GM21423 (cell line): ENCODE results near the gene ZNF511.
A peak's percentile ranks its signal among the peaks of the same experiment; 100 is the strongest.

Experiments used
- ATAC-seq: cut with Tn5 transposase; IDR thresholded peaks from one replicate; pipeline ENCODE4 v1.9.1; 2021; ENCODE audit warnings: mild to moderate bottlenecking, moderate library complexity; ENCODE audit not compliant: unreplicated experiment

The ZNF511 gene

DNA sequence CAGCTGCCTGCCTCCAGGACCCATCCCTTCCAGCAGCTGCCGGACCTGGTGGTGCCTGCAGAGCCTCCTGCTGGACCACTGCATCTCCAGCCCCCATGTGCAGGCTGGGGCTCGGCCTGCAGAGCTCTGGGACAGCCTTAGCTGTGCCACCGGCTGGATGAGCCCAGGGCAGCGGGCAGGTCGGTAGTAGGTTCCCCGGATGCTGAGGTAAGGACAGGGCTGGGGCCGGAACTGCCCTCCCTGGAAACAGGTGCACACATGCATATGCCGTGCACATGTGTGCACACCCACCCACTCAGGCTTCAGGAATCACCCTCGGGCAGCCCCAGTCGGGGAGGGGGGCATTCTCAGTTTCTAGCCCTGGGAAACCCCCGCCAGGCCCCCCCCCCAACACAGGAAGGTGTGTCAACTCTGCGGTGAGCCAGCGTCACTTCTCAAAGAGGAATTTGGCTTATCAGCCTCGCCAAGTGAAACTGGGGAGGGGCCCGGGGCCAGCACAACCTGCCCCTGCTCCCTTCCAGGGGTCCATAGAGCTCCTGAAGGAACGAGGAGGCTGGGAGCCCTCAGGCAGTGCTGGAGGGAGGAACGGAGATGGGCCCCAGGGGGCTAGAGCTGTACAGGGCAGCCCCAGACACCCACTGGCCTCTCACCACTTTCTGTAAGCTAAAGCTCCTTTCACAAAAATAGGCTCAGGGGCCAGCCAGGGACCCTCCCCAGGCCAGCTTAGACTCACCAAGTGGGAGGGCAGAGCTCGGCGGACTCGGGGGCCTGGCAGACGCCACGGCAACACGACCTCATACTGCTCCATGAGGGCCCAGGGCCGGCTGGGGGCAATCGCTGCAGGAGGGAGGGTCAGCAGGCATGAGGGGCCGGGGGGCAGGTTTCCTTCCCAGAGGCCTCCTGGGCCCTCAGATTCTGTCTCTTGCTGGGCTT, 33.7 kb upstream of the ZNF511 start:
- peak; percentile 63 for ATAC-seq

DNA sequence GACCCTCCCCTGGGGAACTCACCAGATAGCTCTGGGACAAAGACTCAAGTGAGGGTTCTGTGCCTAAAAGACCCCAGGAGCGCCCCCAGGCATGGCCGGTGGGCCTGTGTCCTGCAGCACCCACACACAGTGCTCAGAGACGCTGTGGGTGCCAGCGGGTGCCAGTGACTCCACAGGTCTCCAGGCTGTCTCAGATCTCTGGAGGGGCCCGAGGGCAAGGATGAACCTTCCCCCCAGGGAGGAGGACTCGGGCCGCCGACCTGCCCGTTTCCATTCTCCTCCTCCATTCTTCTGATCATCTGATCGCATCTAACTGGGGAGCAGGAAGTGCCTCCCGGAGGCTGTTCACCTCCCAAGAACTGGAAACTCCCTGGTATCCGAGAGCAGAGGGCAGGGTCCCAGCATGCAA, 33.0 kb upstream of the ZNF511 start:
- peak; percentile 23 for ATAC-seq

DNA sequence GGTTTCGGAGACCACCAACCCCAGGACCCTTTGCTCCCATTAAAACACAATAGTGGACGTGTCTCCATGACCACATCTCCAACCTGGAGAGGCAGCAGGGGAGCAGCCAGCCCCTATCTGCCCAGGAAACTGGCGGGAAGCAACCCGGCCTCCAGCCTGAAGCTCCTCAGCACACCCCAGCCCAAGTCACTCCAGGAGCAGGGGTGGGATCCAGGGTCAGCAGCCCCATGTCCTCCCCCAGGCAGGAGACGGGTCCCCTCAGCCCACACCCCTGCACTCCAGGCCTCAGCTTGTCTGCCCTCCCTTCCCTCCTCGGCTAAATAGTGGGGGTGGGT, 32.6 kb upstream of the ZNF511 start:
- ATAC-seq: peak; percentile 1

DNA sequence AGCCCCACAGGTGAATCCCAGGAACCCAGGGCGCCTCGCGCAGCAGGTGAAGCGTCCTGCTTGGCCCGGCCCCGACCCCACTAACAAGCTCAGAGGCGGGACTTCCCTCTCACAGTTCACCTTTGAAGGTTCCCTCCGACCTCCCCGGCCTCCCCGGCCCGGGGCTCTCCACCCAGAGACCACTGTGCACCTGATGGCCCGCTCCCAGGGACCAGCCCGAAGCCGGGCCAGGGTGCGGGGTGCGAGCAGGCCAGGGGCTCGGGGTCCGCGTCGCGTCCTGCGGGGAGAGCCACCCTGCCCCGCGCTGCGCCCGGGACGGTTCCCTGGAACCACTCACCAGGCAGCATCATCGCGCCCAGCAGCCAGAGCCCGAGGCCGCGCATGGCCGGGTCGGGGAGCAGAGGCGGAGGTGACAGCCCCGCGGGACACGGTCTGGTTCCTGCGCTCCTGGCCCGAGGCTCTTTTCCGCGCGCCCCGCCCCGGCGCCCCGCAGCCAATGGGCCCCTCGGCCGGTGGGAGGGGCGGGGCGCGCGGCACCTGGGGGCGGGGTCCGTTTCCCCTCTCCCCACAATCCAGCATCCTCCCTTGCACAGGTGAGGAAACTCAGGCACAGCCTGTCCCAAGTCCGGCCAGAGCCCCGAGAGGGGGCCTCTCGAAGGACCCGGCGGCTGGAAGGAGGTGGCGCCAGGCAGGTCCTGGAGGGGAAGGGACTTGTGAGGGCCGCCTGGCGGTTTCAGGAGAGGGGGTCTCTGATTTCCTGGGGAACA, 32.1 kb upstream of the ZNF511 start, which contains the start of gene ADAM8:
TSS of gene ADAM8 (minus strand) at position 434 of the 767 bp plus-strand sequence. CDS start at position 383, 51 bp downstream.
- peak; percentile 40 for ATAC-seq

DNA sequence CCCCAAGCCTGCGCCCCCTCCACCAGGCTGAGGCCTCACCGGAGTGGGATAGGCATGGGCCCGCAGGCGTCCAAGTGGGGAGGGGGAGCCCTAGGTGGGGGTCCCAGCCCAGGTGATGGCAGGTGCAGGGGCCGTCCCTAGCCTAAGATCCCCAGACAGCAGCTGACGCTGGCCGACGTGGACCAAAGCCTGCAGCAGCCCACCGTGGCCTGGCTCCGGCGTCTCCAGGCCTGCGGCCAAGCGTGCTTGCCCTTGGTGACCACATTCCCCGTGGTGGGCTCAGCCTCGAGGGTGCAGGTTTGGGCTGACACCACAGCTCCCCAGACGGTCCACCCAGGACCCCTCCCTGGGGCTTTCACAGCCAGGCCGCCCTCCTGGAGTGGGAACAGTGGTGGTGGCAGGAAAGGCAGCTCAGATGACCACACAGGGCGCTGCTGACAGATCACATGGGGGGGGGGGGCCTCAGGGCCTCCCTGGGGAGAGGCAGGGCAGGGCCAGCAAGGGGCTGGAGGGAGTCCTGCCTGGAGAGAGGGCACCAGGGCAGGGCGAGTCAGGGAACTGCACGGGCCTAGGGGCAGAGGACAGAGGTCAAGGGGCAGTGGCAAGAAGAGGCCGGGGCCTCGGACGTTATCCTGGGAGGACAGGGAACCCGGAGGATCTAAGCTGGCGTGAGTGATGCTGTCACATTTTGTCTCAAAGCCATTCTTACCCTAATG, 31.3 kb upstream of the ZNF511 start:
- ATAC-seq: no peak

DNA sequence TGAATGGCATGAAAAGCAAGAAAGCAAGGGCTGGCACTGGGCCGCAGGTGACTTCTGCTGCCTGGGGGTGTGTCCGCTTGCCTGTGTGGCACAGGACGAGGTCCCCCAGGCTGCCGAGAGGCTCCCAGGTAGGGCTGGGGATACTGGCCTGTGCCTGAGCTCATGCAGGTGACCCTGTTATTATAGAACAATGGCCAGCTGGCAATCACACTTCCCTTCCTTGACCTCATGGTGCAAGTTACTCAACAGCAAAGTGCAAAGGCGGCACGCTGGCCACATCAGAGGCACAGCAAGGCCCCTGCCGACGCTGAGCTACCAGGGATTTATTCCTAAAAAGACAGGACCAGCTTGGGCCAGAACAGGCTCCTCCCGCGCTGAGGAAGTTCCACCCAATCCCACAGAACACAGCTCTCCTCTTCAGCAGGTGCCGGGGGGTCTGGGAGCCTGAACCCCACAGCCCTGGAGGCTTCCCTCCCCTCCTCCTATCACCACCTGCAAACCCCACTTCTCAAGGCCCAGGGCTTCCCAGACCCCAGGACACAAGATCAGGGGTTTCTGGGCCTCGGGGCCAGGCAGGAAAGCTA, 30.6 kb upstream of the ZNF511 start:
- no peak for ATAC-seq

DNA sequence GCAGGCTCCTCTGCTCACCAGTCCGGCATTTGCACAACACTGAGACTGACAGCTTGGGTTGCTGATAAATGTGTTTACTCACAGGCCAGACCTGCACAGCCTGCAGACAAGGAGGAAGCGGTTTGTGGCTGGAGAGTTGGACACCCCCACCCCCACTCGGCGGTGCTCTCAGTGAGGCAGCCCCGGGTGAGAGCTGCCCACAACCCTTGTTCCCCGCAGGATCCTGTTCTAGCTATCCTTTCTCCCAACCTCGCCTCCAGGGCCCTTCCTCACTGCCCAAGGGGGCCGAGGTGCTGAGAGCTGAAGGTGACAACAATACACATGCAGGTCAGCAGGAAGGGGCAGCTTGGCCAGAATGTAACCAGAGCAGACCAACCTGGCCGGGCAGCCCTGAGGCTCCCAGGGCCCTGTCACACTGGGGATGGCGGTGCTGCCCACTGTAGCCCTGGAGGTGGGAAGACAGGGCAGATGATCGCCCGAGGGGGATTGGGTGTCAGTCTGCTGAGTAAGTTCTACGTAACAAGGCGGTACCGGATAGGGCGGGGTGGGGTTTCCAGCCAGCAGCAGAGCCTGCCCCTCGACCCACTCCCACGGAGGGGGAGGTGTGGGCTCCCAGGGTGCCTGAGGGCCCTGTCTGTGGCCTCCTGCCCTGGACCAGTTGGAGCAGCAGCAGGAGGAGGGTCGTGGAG, 30.0 kb upstream of the ZNF511 start:
- ATAC-seq: peak; percentile 37

DNA sequence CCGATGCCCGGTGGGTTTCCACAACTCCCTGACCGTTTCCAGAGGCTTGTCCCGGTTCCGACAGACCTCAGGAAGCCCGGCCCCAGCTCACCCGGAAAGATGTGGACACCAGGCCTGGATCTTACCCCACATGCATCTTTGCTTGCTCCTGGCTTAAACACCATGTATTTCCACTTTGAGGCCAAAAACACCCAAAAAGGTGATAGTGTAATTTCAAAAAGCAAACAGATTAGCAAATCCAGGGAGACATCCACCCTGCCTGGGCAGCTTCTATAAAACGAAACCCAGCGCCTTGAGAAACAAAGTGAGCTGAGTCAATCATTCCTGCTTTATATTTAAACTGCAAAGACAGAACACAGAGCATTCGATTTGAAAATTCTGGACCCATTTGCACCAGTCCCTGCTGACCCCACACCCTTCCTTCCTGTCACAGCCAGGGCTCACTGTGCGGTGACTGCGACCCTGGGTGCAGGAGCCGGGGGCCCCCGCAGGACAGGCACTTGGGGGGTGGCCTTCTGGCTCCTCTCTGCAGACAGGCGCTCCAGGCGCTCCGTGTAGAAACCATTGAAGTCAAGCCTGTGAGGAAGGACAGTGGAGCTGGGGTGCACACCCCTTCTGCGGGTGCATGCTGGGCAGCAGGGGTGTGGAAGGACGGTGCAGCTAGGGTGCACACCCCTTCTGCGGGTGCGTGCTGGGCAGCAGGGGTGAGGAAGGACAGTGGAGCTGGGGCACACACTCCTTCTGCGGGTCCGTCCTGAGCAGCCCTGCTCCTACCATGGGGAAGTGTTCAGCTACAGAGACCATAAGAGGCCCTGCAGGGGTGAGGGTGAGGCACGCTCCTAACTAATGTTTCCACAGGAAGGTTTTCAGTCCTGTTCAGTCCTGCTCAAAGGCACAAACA, 29.1 kb upstream of the ZNF511 start:
- ATAC-seq: no peak

DNA sequence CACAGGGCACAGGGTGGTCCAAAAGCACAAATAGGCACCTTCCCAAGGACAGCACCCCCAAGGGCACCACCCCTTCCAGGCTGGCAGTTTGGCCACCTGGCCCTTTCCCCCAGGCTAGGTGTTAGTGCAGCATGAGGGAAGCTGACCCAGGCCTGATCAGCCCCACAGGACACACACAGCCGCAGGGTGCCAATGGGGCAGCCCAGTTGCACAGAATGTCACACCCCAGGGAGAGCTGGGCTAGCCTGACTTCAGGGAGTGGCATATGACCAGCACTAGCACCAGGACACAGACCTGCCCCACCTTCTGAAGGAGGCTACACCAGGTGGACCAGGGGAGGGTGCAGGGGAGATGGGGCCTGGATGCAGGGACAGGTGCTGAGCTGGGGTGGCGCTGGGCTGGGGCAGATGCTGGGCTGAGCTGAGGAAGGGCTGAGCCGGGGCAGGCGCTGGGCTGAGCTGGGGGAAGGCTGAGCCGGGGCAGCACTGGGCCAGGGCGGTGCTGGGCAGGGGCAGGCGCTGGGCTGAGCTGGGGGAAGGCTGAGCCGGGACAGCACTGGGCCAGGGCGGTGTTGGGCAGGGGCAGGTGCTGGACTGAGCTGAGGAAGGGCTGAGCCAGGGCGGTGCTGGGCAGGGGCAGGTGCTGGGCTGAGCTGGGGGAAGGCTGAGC, 28.2 kb upstream of the ZNF511 start:
- no peak for ATAC-seq

DNA sequence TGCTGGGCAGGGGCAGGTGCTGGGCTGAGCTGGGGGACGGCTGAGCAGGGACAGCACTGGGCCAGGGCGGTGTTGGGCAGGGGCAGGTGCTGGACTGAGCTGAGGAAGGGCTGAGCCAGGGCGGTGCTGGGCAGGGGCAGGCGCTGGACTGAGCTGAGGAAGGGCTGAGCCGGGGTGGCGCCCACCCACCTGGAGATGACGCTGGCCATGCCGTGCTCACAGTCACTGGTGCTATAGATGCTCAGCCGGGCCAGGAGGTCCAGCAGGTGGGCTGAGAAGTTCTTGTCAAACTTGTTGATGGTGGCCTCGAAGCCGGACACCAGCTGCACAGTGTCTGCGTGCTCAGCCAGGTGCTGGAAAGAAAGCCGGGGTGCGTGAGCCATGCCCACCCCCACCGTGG, 27.6 kb upstream of the ZNF511 start:
- ATAC-seq: no peak

DNA sequence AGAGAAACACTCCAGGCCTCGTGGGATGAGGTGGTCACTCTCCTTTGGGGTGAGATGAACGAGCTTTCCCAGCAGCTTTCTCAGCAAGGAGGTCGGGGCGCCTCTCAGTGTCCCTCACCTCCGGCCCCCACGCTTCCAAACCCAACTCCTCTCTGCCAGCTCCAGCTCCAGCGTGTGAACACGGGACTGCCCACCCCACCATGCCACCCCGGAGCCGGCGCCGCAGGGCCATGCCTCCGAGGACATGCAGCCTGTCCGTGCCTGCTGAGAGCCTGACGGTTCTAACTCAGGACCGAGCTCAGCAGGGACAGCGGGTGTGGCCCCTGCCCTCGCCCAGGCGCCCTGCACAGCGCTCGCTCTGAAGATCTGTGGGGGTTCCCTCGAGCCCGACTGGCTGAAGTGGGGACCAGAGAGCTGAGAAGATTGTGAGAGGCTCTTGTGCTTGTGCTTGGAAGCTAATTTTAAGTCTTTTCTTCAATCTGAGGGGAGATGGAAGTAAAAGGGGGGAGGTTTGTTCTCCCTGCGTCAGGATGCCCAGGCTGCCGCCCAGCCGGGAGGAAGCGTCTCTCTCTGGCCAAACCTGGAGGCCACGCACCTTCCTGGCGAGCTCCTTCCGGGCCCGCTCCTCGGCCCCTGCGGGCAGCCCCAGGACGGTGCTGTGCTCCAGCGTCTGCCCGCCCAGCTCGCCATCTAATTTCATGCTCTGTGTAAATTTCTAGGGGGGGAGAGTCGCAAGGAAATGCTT, 26.9 kb upstream of the ZNF511 start:
- no peak for ATAC-seq

DNA sequence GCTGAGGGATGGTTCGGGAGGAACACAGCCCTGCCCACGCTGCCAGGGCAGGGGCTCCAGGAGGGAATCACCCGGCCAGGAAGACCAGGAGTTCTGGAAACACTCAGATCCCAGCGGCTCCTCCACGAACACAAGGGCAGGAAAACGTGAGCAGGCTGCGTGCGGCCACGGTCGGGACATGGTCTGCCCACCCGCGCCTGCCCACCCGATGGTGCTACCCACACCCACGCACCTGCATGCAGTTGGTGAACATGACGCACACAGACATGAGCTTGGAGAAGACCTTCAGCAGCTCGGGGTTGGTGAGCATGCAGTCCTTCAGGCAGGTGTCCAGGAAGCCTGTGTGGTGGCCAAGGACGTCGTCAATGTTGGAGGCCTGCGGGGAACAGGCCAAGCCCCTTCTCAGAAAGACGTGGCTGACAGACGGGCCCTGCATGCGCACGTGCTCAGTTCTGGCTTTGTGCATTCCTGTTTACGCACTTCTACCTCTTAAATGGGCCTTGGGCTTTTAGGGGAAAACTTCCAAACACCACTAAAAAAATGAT, 25.8 kb upstream of the ZNF511 start:
- ATAC-seq: no peak

DNA sequence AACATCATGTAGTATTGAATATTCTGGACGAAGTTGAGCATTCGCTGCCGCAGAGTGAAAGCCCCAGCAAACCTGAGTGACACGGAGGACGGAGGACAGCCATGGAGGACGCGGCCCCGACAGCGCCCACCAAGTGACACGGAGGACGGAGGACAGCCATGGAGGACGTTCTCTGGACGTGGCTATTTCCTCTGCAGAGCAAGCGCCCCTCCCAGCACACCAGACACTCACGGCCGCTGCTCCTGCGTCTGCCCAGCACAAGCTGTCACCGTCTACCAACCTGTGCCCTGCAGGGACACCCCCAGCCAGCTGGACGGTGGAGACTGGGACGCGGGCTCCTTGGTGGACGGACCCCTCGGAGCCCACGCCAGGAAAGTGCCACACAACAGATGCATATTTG, 24.8 kb upstream of the ZNF511 start:
- ATAC-seq: no peak

DNA sequence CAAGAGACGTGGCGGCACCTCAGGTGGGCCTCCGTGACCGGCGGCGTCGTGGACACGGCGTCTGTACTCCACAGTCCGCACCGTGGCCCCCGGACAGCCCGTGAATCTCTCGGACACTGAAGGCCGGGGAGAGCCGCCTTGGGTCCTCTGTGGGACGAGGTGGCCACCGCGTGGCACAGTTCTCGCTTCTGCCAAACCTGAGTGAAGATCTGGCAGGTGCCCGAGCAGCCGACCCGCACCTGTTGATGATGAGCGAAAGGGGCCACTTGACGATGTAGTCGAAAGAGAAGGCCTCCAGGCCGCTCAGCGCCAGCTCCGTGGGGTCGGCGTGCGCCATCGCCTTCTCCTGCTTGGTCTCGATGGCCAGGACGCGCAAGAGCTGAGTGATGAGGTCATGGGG, 23.5 kb upstream of the ZNF511 start:
- ATAC-seq: no peak

DNA sequence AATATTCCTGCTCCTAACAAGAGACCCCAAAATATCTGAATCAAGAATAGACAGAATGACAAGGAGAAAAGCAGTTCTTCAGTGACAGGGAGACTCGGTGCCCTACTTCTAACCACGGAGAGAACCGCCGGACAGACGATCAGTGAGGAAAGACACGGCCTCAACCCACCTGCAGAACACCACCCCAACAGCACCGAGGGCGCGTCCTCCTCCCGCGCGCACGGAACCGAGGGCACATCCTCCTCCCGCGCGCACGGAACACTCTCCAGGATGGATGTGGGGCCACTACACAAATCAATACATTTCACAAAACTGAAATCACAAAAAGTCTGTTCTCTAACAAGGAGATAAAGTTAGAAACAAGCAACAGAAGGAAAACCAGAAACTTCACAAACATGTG, 22.3 kb upstream of the ZNF511 start:
- no peak for ATAC-seq

DNA sequence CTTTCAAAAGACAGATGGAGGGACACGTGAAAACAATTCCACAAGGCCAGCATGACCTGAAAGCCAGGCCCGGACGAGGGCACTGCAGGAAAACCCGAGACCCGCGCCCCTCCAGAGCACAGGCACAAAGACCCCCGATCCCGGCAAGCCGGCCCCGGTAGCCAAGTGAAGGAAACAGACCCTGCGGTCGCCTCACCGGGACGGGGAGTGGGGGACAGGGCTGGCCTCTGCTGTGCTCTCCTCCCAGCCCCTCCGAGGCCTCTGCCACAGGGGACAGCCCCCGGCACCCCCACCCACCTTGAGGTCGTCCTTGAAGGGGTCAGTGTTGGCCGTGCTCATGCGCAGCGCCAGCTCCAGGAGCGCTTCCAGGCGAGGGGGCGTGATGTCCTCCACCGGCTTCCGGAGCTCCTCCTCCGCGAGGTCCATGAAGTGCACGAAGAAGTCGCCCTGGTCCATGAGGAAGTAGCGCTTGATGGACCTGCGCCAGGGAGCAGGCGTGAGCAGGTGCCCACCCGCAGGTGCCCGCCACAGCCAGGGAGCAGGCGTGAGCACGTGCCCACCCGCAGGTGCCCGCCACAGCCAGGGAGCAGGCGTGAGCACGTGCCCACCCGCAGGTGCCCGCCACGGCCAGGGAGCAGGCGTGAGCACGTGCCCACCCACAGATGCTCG, 20.7 kb upstream of the ZNF511 start:
- no peak for ATAC-seq

DNA sequence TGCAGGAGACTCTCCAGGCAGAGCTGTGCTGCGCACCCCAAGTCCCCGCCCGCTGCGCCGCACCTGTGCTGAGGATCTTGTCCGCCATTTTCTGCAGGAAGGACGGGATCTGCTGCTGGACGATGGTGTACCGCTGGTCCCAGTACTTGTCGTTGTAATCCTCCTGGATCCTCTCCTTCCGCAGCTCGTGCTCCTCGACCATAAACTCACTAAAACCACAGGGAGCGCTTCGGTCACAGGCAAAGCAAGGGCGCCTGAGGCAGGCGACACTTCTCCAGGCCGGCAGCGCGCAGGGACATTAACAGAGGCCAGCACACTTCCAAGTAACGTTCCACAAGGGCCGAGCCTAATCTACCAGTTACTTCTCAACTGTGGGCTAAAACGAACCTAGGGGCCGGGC, 19.0 kb upstream of the ZNF511 start:
- no peak for ATAC-seq
